ENCODE measurements around the gene SDR42E2.
"Not testable (repeated sequence)": the region's sequence is repeated elsewhere in the genome, so short reads cannot be mapped to it uniquely, and the experiment has no call there.

The SDR42E2 gene

GRCh38 chr16:22190776-22191531 lies 28.6 kb downstream of the SDR42E2 start:
- peak; percentile 98 to 100 for DNase-seq (ENCODE audit: low read depth in 2 of 2, low spot score in 1 of 2)

GRCh38 chr16:22191532-22192260 lies 29.4 kb downstream of the SDR42E2 start:
- DNase-seq (ENCODE audit: low read depth in 2 of 2, low spot score in 1 of 2), result no peak

- DNase-seq (ENCODE audit: low read depth in 2 of 2, low spot score in 1 of 2), result peak; percentile 41 to 65
These were observed 30.2 kb downstream of the SDR42E2 start for GRCh38 chr16:22192261-22193062.

- no peak for DNase-seq (ENCODE audit: low read depth in 2 of 2, low spot score in 1 of 2)
These were observed 30.7 kb downstream of the SDR42E2 start for GRCh38 chr16:22193063-22193411.

- DNase-seq (ENCODE audit: low read depth in 2 of 2, low spot score in 1 of 2), result no peak
These were observed 32.6 kb downstream of the SDR42E2 start for GRCh38 chr16:22194707-22195444.

GRCh38 chr16:22195445-22195694 lies 33.1 kb downstream of the SDR42E2 start:
- no peak for DNase-seq (ENCODE audit: low read depth in 2 of 2, low spot score in 1 of 2)

GRCh38 chr16:22195695-22196558 lies 33.6 kb downstream of the SDR42E2 start:
- DNase-seq (ENCODE audit: low read depth in 2 of 2, low spot score in 1 of 2), result peak; percentile 77 to 93

- DNase-seq (ENCODE audit: low read depth in 2 of 2, low spot score in 1 of 2), result not testable (repeated sequence)
These were observed 34.4 kb downstream of the SDR42E2 start for GRCh38 chr16:22196559-22197168.

- no peak for DNase-seq (ENCODE audit: low read depth in 2 of 2, low spot score in 1 of 2)
These were observed 36.4 kb downstream of the SDR42E2 start for GRCh38 chr16:22198547-22199293.

- no peak for DNase-seq (ENCODE audit: low read depth in 2 of 2, low spot score in 1 of 2)
These were observed 39.9 kb downstream of the SDR42E2 start for GRCh38 chr16:22202261-22202637.

- no peak for DNase-seq (ENCODE audit: low read depth in 2 of 2, low spot score in 1 of 2)
These were observed 40.8 kb downstream of the SDR42E2 start for GRCh38 chr16:22203091-22203490.

- no peak for DNase-seq (ENCODE audit: low read depth in 2 of 2, low spot score in 1 of 2)
These were observed 41.9 kb downstream of the SDR42E2 start for GRCh38 chr16:22204091-22204655.

GRCh38 chr16:22205577-22206012 lies 43.3 kb downstream of the SDR42E2 start:
- no peak for DNase-seq (ENCODE audit: low read depth in 2 of 2, low spot score in 1 of 2)

- peak; percentile 46 to 70 for DNase-seq (ENCODE audit: low read depth in 2 of 2, low spot score in 1 of 2)
These were observed 43.9 kb downstream of the SDR42E2 start, which contains the start of gene EEF2K for GRCh38 chr16:22206013-22206841. Gene EEF2K (plus strand): TSS chr16:22206278. CDS start chr16:22225730, 19,452 bp downstream.

GRCh38 chr16:22206842-22207714 lies 44.8 kb downstream of the SDR42E2 start:
- DNase-seq (ENCODE audit: low read depth in 2 of 2, low spot score in 1 of 2), result peak; percentile 46 to 54

GRCh38 chr16:22207715-22208360 lies 45.5 kb downstream of the SDR42E2 start:
- no peak for DNase-seq (ENCODE audit: low read depth in 2 of 2, low spot score in 1 of 2)

All from stimulated activated CD8-positive, alpha-beta memory T cell treated with anti-CD3 and anti-CD28 coated beads, Interleukin-4, amount 100 ng/mL, for 4 hours (primary cell).